GM12878 (cell line): ENCODE measurements around the gene CPD. TPM values are rescaled to one million over a fixed set of nuclear protein-coding genes. Genes with fewer than 3 reads are reported as not detected.

ENCODE experiments used
- ATAC-seq: fragments of 200-7000 bp; cut with Tn5 transposase; 3 replicates; pipeline ENCODE4 v1.9.1; 2020; ENCODE audit warnings: mild to moderate bottlenecking, moderate library complexity
- BruUV-seq: library from RNA; stranded (reverse); fragments of 400-500 nt; replicated peaks from 2 replicates; lab custom pipeline; 2021; lab: Mats Ljungman, UMichigan
- CTCF ChIA-PET: fragments of 300-600 bp; sonication (Branson Sonifier 250); formaldehyde crosslinking; extraction: SDS; loops from one replicate; lab custom pipeline; 2021; ENCODE audit warnings: inconsistent platforms; lab: Yijun Ruan, JAX
- POLR2A ChIA-PET: fragments of 350-600 bp; formaldehyde crosslinking; extraction: SDS; loops from one replicate; lab custom pipeline; 2021; ENCODE audit warnings: inconsistent platforms; lab: Charles Lee
- RAD21 ChIA-PET: fragments of 300-600 bp; sonication (Branson Sonifier 250); formaldehyde crosslinking; loops from one replicate; lab custom pipeline; 2023; ENCODE audit warnings: antibody characterized with exemption; ENCODE audit not compliant: unreplicated experiment; lab: Charles Lee
- SMC1A ChIA-PET: fragments of 300-600 bp; sonication (Branson Sonifier 250); formaldehyde crosslinking; loops from one replicate; lab custom pipeline; 2023; ENCODE audit not compliant: unreplicated experiment, uncharacterized antibody; lab: Charles Lee
- DNase-seq: peaks from one replicate; pipeline ENCODE4 v3.0.0-alpha.2; 2011; ENCODE audit warnings: low read depth, low spot score
- FAIRE-seq: peaks from 3 replicates; lab custom pipeline; 2011; peaks lifted over from hg19 to GRCh38; lab: Jason Lieb, UNC
- H2AFZ ChIP-seq: 2 replicates; pipeline ENCODE4 v1.6.0; 2011; ENCODE audit warnings: low read depth, low read length, control low read depth; ENCODE audit not compliant: control insufficient read depth
- H3K27ac ChIP-seq: 2 replicates; pipeline ENCODE4 v1.5.1; 2011; ENCODE audit warnings: control low read depth; ENCODE audit not compliant: control insufficient read depth, insufficient read depth
- H3K27me3 ChIP-seq, 2 experiments: replicated peaks in 1 of 2; 2 replicates each; pipeline versions ENCODE4 v1.6.0 to v1.6.1; 2011; ENCODE audit warnings: low read length in 1 of 2; ENCODE audit not compliant: control insufficient read depth in 2 of 2, insufficient read depth in 2 of 2
- H3K36me3 ChIP-seq, 2 experiments: 2 replicates each; pipeline ENCODE4 v1.5.1; 2011; ENCODE audit warnings: low read length in 1 of 2; ENCODE audit not compliant: control insufficient read depth in 2 of 2, insufficient read depth in 2 of 2
- H3K4me1 ChIP-seq: 2 replicates; pipeline ENCODE4 v1.6.1; 2011; ENCODE audit warnings: mild to moderate bottlenecking, low read length, moderate library complexity, mixed read lengths; ENCODE audit not compliant: control insufficient read depth, insufficient read depth
- H3K4me2 ChIP-seq: 2 replicates; pipeline ENCODE4 v1.6.0; 2011; ENCODE audit warnings: control low read depth; ENCODE audit not compliant: control insufficient read depth, insufficient read depth
- H3K4me3 ChIP-seq: fragments of 200-600 bp; sonication (generic); 2 replicates; pipeline ENCODE4 v1.5.1; 2016
- H3K79me2 ChIP-seq: 2 replicates; pipeline ENCODE4 v1.6.0; 2011; ENCODE audit warnings: low read length; ENCODE audit not compliant: control insufficient read depth, insufficient read depth
- H3K9ac ChIP-seq: 2 replicates; pipeline ENCODE4 v1.8.0; 2011; ENCODE audit warnings: low read length, control low read depth, mixed read lengths; ENCODE audit not compliant: control insufficient read depth, insufficient read depth
- H3K9me3 ChIP-seq: replicated peaks from 3 replicates; pipeline ENCODE4 v1.5.1; 2011; ENCODE audit warnings: mild to moderate bottlenecking, low read length; ENCODE audit not compliant: control insufficient read depth, insufficient read depth
- H4K20me1 ChIP-seq: 2 replicates; pipeline ENCODE4 v1.6.0; 2011; ENCODE audit not compliant: control insufficient read depth, insufficient read depth
- CEBPB ChIP-seq, 2 experiments: fragments of 150-350 bp in 1 of 2; IDR thresholded peaks; 2 replicates each; pipeline ENCODE4 v1.6.1; 2012 to 2014; ENCODE audit warnings: low read depth in 2 of 2, low read length in 2 of 2, borderline replicate concordance in 1 of 2, inconsistent platforms in 1 of 2
- CHD1 ChIP-seq: IDR thresholded peaks from 2 replicates; pipeline ENCODE4 v1.6.1; 2012; ENCODE audit warnings: low read depth, low read length, improper control_type of control experiment
- CREM ChIP-seq: IDR thresholded peaks from 2 replicates; pipeline ENCODE4 v1.6.1; 2014; ENCODE audit warnings: antibody characterized with exemption, low read depth
- EZH2 ChIP-seq: IDR thresholded peaks from 2 replicates; pipeline ENCODE4 v1.6.1; 2012; ENCODE audit warnings: low read depth, mild to moderate bottlenecking, control low read depth, inconsistent platforms, low read length, borderline replicate concordance; ENCODE audit not compliant: control insufficient read depth
- GATAD2B ChIP-seq: fragments of 450-650 bp; conservative IDR thresholded peaks from 2 replicates; pipeline ENCODE4 v1.6.1; 2017; ENCODE audit warnings: low read depth, mild to moderate bottlenecking, moderate library complexity
- KAT2A ChIP-seq: conservative IDR thresholded peaks from 2 replicates; pipeline ENCODE4 v1.6.1; 2011; ENCODE audit warnings: low read depth, low read length; ENCODE audit not compliant: control insufficient read depth
- MXI1 ChIP-seq: fragments of 150-350 bp; IDR thresholded peaks from 2 replicates; pipeline ENCODE4 v1.6.1; 2011; ENCODE audit warnings: low read depth, mild to moderate bottlenecking, inconsistent platforms, low read length, improper control_type of control experiment
- NR2C1 ChIP-seq: fragments of 450-650 bp; IDR thresholded peaks from 2 replicates; pipeline ENCODE4 v1.6.1; 2017; ENCODE audit warnings: antibody characterized with exemption, mild to moderate bottlenecking, moderate library complexity
- POLR2A ChIP-seq: IDR thresholded peaks from 2 replicates; pipeline ENCODE4 v1.6.1; 2011; ENCODE audit warnings: low read depth, mild to moderate bottlenecking, low read length
- RFX5 ChIP-seq: IDR thresholded peaks from 2 replicates; pipeline ENCODE4 v1.6.1; 2011; ENCODE audit warnings: low read depth, low read length, improper control_type of control experiment
- SMC3 ChIP-seq: IDR thresholded peaks from 2 replicates; pipeline ENCODE4 v1.6.1; 2011; ENCODE audit warnings: low read length, improper control_type of control experiment, borderline replicate concordance
- SREBF1 ChIP-seq: IDR thresholded peaks from 2 replicates; pipeline ENCODE4 v1.6.1; 2012; ENCODE audit warnings: mild to moderate bottlenecking, low read length
- SRF ChIP-seq, 2 experiments: IDR thresholded peaks; 2 replicates each; pipeline ENCODE4 v1.6.1; 2011; ENCODE audit warnings: low read depth in 2 of 2, low read length in 2 of 2, mild to moderate bottlenecking in 1 of 2, moderate library complexity in 1 of 2
- whole genome bisulfite sequencing: methylation state at CpG from one replicate; pipeline ENCODE4 v1.1.6; 2016; ENCODE audit warnings: low lambda C conversion rate; ENCODE audit not compliant: insufficient replicate concordance, insufficient coverage; ENCODE audit errors: missing lambda C conversion rate; 5-methylcytosine and 5-hydroxymethylcytosine counted together
- in situ Hi-C: fragments of 300-500 bp; cut with MboI; formaldehyde crosslinking; loops from 9 replicates; pipeline ENCODE4 v1.14.3; 2018; ENCODE audit warnings: mixed read lengths
- intact Hi-C: fragments of 100-400 bp; cut with micrococcal nuclease; formaldehyde crosslinking; loops from one replicate; pipeline ENCODE4 v1.14.2; 2022; ENCODE audit not compliant: unreplicated experiment
- polyA plus RNA-seq, 11 experiments: library from polyadenylated mRNA; depleted of rRNA in 4 of 11; unstranded in 6 of 11; stranded (reverse) in 5 of 11; fragments of >200 nt; fragmentation: Nextera tagmentation in 4 of 11; fragmentation: Illumina TruSeq in 1 of 11; extraction: Ambion mirVana in 4 of 11; extraction: Trizol in 1 of 11; gene quantifications; 1 replicate in 1 of 11; 2 replicates in 10 of 11; pipeline versions ENCODE4 v1.2.1 to v1.2.3, GENCODE V29; 2011 to 2016; ENCODE audit warnings: inconsistent platforms in 2 of 11, missing spikeins in 2 of 11, low read depth in 1 of 11
- total RNA-seq, 4 experiments: library from RNA; depleted of rRNA in 3 of 4; stranded (reverse); fragments of >200 nt in 3 of 4; fragmentation: Illumina TruSeq in 1 of 4; extraction: Trizol in 1 of 4; gene quantifications; 2 replicates each; pipeline versions ENCODE4 v1.2.1 to v1.2.3, GENCODE V29; 2013 to 2021
- TF ChIP-seq, protein P1 (sequence below): fragments of 450-650 bp; IDR thresholded peaks from 2 replicates; pipeline ENCODE4 v1.6.1; 2017; ENCODE audit warnings: antibody characterized with exemption, mild to moderate bottlenecking, moderate library complexity
- TF ChIP-seq, protein P2 (sequence below): fragments of 450-650 bp; IDR thresholded peaks from 2 replicates; pipeline ENCODE4 v1.6.1; 2018; ENCODE audit warnings: borderline replicate concordance, mild to moderate bottlenecking; ENCODE audit not compliant: partially characterized antibody

The CPD gene
- total and polyA plus RNA-seq, 10 of the 15 experiments (the other 5 are each of a cell fraction or from before 2014, with no cell fraction given): 3.5 to 24.2 (median 15.7) TPM

DNA sequence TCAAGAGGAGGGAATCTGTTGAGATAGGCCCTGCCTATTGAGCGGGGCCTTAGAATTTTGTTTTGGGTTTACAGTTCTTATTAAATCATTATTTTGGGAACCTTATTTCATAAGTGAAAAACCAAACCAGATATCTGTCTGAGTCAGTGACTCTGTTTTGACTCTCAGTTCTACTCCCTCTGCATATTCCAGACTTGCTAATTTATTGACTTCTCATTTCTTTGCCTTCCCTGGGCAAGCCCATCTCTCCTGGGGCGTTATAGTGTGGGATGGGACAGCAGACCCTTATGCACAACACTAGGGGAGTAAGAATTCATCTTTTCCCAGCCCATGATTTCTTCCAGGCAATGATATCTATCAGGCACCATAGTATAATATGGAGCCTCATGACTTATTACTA lies 45.7 kb downstream of the CPD start (continued):
- TF ChIP-seq, protein P1, sequence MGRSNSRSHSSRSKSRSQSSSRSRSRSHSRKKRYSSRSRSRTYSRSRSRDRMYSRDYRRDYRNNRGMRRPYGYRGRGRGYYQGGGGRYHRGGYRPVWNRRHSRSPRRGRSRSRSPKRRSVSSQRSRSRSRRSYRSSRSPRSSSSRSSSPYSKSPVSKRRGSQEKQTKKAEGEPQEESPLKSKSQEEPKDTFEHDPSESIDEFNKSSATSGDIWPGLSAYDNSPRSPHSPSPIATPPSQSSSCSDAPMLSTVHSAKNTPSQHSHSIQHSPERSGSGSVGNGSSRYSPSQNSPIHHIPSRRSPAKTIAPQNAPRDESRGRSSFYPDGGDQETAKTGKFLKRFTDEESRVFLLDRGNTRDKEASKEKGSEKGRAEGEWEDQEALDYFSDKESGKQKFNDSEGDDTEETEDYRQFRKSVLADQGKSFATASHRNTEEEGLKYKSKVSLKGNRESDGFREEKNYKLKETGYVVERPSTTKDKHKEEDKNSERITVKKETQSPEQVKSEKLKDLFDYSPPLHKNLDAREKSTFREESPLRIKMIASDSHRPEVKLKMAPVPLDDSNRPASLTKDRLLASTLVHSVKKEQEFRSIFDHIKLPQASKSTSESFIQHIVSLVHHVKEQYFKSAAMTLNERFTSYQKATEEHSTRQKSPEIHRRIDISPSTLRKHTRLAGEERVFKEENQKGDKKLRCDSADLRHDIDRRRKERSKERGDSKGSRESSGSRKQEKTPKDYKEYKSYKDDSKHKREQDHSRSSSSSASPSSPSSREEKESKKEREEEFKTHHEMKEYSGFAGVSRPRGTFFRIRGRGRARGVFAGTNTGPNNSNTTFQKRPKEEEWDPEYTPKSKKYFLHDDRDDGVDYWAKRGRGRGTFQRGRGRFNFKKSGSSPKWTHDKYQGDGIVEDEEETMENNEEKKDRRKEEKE: no peak
- no peak for TF ChIP-seq KAT2A
- TF ChIP-seq SMC3: no peak
- no peak for TF ChIP-seq NR2C1

DNA sequence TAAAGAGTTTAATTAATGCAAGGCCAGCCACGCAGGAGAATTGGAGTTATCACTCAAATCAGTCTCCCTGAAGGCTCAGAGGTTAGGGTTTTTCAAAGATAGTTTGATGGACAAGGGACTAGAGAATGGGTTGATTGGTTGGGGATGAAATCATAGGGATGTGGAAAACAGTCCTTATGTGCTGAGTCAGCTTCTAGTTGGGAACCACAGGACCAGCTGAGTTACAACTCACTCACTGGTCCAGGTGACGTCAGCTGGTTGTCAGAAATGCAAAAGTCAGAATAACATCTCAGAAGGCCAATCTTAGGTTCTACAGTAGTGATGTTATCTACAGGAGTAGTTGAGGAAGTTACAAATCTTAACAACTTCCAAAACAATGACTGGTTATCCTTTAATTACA lies 47.6 kb downstream of the CPD start:
- no peaks in the 10 kb centered on the region for H4K20me1 ChIP-seq
- H3K4me3 ChIP-seq: no peak overlapping the region
- POLR2A ChIA-PET: no interaction called here
- 65% methylated on average over 2 of the region's 2 CpGs for WGBS
- H3K9me3 ChIP-seq: no peaks in the 10 kb centered on the region
- H3K79me2 ChIP-seq: no peaks in the 10 kb centered on the region
- RAD21 ChIA-PET: no interaction called here
- H3K36me3 ChIP-seq: no peaks in the 10 kb centered on the region; a peak in 1 of 4 replicates
- ATAC-seq (no peak), FAIRE-seq (no peak), DNase-seq (no peak)
- H3K27ac ChIP-seq: no peak overlapping the region
- no peak overlapping the region for H2AFZ ChIP-seq
- in situ Hi-C loops (no loop called here), intact Hi-C loops (no loop called here)
- H3K4me1 ChIP-seq: no peaks in the 10 kb centered on the region
- CTCF ChIA-PET: no interaction called here
- H3K27me3 ChIP-seq: no peaks in the 10 kb centered on the region
- BruUV-seq: no TSS peak
- no peak overlapping the region for H3K4me2 ChIP-seq
- SMC1A ChIA-PET: no interaction called here
- no peak overlapping the region for H3K9ac ChIP-seq
- TF ChIP-seq RFX5: no peak
- TF ChIP-seq EZH2: no peak
- no peak for TF ChIP-seq MXI1
- TF ChIP-seq, protein P2, sequence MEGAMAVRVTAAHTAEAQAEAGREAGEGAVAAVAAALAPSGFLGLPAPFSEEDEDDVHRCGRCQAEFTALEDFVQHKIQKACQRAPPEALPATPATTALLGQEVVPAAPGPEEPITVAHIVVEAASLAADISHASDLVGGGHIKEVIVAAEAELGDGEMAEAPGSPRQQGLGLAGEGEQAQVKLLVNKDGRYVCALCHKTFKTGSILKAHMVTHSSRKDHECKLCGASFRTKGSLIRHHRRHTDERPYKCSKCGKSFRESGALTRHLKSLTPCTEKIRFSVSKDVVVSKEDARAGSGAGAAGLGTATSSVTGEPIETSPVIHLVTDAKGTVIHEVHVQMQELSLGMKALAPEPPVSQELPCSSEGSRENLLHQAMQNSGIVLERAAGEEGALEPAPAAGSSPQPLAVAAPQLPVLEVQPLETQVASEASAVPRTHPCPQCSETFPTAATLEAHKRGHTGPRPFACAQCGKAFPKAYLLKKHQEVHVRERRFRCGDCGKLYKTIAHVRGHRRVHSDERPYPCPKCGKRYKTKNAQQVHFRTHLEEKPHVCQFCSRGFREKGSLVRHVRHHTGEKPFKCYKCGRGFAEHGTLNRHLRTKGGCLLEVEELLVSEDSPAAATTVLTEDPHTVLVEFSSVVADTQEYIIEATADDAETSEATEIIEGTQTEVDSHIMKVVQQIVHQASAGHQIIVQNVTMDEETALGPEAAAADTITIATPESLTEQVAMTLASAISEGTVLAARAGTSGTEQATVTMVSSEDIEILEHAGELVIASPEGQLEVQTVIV: no peak
- TF ChIP-seq GATAD2B: no peak
- TF ChIP-seq POLR2A: no peak
- no peak for TF ChIP-seq CREM
- TF ChIP-seq SREBF1: no peak
- TF ChIP-seq SRF (IDR thresholded peaks at IDR 0.05; ENCODE audit: low read depth in 2 of 2, low read length in 2 of 2): no peak
- no peak for TF ChIP-seq CEBPB (IDR thresholded peaks at IDR 0.05; ENCODE audit: borderline replicate concordance in 1 of 2, low read depth in 2 of 2, low read length in 2 of 2)
- no peak for TF ChIP-seq CHD1
- TF ChIP-seq SMC3: no peak
